Measurements from ENCODE around the gene ZNF429. TPM values are rescaled to one million over a fixed set of nuclear protein-coding genes. Genes with fewer than 3 reads are reported as not detected.

ZNF429 gene
- total RNA-seq, 1 donor from 2014 or later = 6.3 TPM

DNA sequence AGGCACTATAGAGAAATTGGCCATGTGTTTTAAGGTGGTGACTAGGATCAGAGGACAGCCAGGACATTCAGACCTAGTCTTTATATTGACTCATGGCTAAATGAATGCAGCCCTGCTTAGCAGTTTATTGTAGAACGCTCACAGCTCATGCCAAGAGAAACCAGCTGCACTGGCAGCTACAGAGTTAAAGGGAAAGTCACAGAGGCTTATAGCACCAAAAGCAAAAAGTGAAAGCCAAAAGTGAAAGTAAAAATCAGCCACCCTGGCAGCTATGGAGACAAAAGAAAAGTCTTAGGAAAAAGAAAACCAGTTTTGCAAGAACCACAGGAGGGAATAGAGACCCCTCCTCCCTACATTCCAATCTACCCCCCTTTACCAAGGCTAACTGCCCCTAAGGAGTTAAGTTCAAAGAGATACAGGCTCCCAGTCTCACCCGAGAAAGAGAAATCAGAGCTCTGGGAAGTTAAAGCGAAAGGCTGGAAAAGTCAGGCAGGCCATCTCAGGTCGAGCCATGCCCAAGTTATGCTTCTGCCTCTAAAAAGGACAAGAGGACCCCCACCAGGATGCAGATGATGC, 99.0 kb downstream of the ZNF429 start:
- no peak for TF ChIP-seq CTCF (IDR thresholded peaks at IDR 0.05; ENCODE audit: insufficient read depth, low read length, poor library complexity, severe bottlenecking)
- Histone ChIP-seq H3K4me3 (ENCODE audit: low read depth, low read length) (peak overlapping the region; percentile 20), H3K27me3 (ENCODE audit: control insufficient read depth, insufficient read depth, low read length) (no peaks in the 10 kb centered on the region), H3K36me3 (ENCODE audit: control insufficient read depth, insufficient read depth, low read length) (no peaks in the 10 kb centered on the region)
- no peak for DNase-seq (ENCODE audit: low read depth)

Other genes with a start within 250 kb of the ZNF429 start
- 5.7 and 8.1 TPM in 2 replicates for gene ZNF708, start 176.2 kb upstream of the ZNF429 start, total RNA-seq
- gene ZNF738, start 146.6 kb upstream of the ZNF429 start, total RNA-seq = 6.3 and 7.5 TPM in 2 replicates
- gene ZNF493, start 108.5 kb upstream of the ZNF429 start, total RNA-seq = 8.6 and 9.7 TPM in 2 replicates

Data from kidney epithelial cell (primary cell).